ENCODE results near the gene CALHM5. TPM values are rescaled to one million over a fixed set of nuclear protein-coding genes. Genes with fewer than 3 reads are reported as not detected.
A peak's percentile ranks its signal among the peaks of the same experiment; 100 is the strongest.

The CALHM5 gene
- total and polyA plus RNA-seq, 2 of the 4 experiments (the other 2 are of a cell fraction), result 3.3 to 10.8 TPM

DNA sequence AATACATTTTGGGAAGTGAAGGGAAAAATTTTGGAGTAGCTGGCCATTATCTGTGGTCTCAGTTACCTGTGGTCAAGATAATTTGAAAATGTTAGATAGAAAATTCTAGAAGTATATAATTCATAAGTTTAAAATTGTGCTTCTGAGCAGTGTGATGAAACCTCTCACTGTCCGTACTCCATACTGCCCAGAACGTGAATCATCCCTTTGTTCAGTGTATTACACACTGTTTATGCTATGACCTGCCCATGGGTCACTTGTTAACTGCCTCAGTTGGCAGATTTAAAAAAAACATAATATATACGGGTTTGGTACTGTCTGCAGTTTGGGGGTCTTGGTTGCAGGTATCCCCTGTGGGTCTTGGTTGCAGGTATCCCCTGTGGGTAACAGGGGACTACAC is 4.1 kb upstream of the CALHM5 start:
- Histone ChIP-seq H4K20me1 (ENCODE audit: insufficient read depth, low read length) (no peaks in the 10 kb centered on the region), H3K23ac (ENCODE audit: low read depth, low read length) (no peak overlapping the region), H3K14ac (replicated peaks; ENCODE audit: low read depth, low read length) (no peak overlapping the region), H2BK5ac (ENCODE audit: low read depth, low read length, poor library complexity, severe bottlenecking) (peak overlapping the region; percentile 18), H2BK15ac (ENCODE audit: low read depth, low read length) (no peak overlapping the region), H3K27ac (ENCODE audit: insufficient read depth, low read length) (no peak overlapping the region), H2BK20ac (ENCODE audit: low read depth, low read length) (no peak overlapping the region), H3K4me1 (ENCODE audit: control insufficient read depth, insufficient read depth, low read length) (peaks cover 1% of the 10 kb centered on the region; the same call in 1 of the 2 replicates), H3K79me1 (ENCODE audit: low read depth in 1 of 2, low read length in 2 of 2) (peaks cover 3 to 8% of the 10 kb centered on the region in 2 experiments; a peak in 2 of 4 replicates), H2AFZ (replicated peaks; ENCODE audit: low read length, poor library complexity) (no peak overlapping the region), H3K9ac (ENCODE audit: low read depth, low read length) (no peak overlapping the region), H2AK9ac (replicated peaks; ENCODE audit: low read depth, low read length, poor library complexity) (no peak overlapping the region), H4K91ac (ENCODE audit: insufficient read depth, low read depth, low read length) (no peak overlapping the region), H3K9me3 (ENCODE audit: control insufficient read depth, insufficient read depth, low read length) (no peaks in the 10 kb centered on the region), H2AK5ac (ENCODE audit: low read depth, low read length) (no peak overlapping the region), H3K18ac (ENCODE audit: low read depth, low read length) (peak overlapping the region; percentile 31; the same call in 1 of the 2 replicates), H3K36me3 (ENCODE audit: control insufficient read depth, insufficient read depth, low read length) (no peaks in the 10 kb centered on the region), H4K8ac (ENCODE audit: low read depth in 2 of 2, low read length in 2 of 2) (no peak overlapping the region), H2BK120ac (ENCODE audit: low read depth, low read length) (no peak overlapping the region), H3K4me3 (ENCODE audit: insufficient read depth, low read depth, low read length) (no peak overlapping the region), H3K56ac (ENCODE audit: extremely low read depth, insufficient read depth, low read length) (no peak overlapping the region), H3K4ac (ENCODE audit: low read depth, low read length) (no peak overlapping the region), H3K27me3 (ENCODE audit: control insufficient read depth, insufficient read depth, low read length) (no peaks in the 10 kb centered on the region), H3K9me1 (ENCODE audit: insufficient read depth, low read length) (no peaks in the 10 kb centered on the region), H3K4me2 (ENCODE audit: low read depth, low read length) (no peak overlapping the region; the same call in 1 of the 2 replicates), H4K5ac (ENCODE audit: low read depth, low read length) (no peak overlapping the region)
- TF ChIP-seq CEBPB (IDR thresholded peaks at IDR 0.05; ENCODE audit: low read depth, low read length), result peak; percentile 71
- TF ChIP-seq FOS (IDR thresholded peaks at IDR 0.05; ENCODE audit: low read depth, low read length), result peak; percentile 50
- TF ChIP-seq POLR2A (IDR thresholded peaks at IDR 0.05; ENCODE audit: low read depth, low read length), result no peak
- no TSS peak for BruUV-seq (replicated peaks)
- dilution Hi-C loops (cut with HindIII; ENCODE audit: low sequenced_read_pairs, unreplicated experiment), result no loop called here
- ATAC-seq (ENCODE audit: low read depth) (no peak), DNase-seq (peak; percentile 75)
- ChIA-PET CTCF (interaction anchor here (0.6 kb wide), 1 partner anchor 351 kb away, joined by 3 read pairs; no protein-coding TSS in a partner anchor), POLR2A (ENCODE audit: unreplicated experiment) (no interaction called here)
- no CpG with 5 or more reads among the region's 3 CpGs for WGBS, 2 experiments (ENCODE audit: extremely low coverage in 2 of 2, insufficient read length in 1 of 2)
- intact Hi-C loops (cut with micrococcal nuclease), result no loop called here
- in situ Hi-C loops (cut with MboI; ENCODE audit: low sequenced_read_pairs), result no loop called here
